GM23338 (cell line): Measurements from ENCODE around the gene BICRA. TPM values are rescaled to one million over a fixed set of nuclear protein-coding genes. Genes with fewer than 3 reads are reported as not detected.
A peak's percentile ranks its signal among the peaks of the same experiment; 100 is the strongest.

ENCODE experiments used
- ATAC-seq: fragments of 200-7000 bp; cut with Tn5 transposase; 3 replicates; pipeline ENCODE4 v1.9.1; 2020
- DNase-seq: peaks from one replicate; pipeline ENCODE4 v3.0.0-alpha.2; 2015; ENCODE audit warnings: low spot score
- H2AFZ ChIP-seq: fragments of 200-600 bp; sonication (generic); 2 replicates; pipeline ENCODE4 v1.8.0; 2016; ENCODE audit warnings: antibody characterized with exemption, mild to moderate bottlenecking, moderate library complexity
- H3F3A ChIP-seq: fragments of 200-600 bp; sonication (generic); replicated peaks from 2 replicates; pipeline ENCODE4 v1.8.0; 2017; ENCODE audit warnings: antibody characterized with exemption, mixed run types, low read depth
- H3K27ac ChIP-seq: fragments of 200-600 bp; sonication (generic); 2 replicates; pipeline ENCODE4 v1.6.1; 2016; ENCODE audit warnings: low read depth
- H3K27me3 ChIP-seq: fragments of 200-600 bp; sonication (generic); 2 replicates; pipeline ENCODE4 v1.8.0; 2016; ENCODE audit warnings: mild to moderate bottlenecking, mixed run types, moderate library complexity; ENCODE audit not compliant: insufficient read depth
- H3K36me3 ChIP-seq: fragments of 200-600 bp; sonication (generic); 2 replicates; pipeline ENCODE4 v1.8.0; 2016; ENCODE audit warnings: mild to moderate bottlenecking; ENCODE audit not compliant: insufficient read depth
- H3K4me1 ChIP-seq: fragments of 200-600 bp; sonication (generic); 2 replicates; pipeline ENCODE4 v1.8.0; 2016; ENCODE audit warnings: mild to moderate bottlenecking, moderate library complexity; ENCODE audit not compliant: insufficient read depth
- H3K4me2 ChIP-seq: fragments of 200-600 bp; sonication (generic); 2 replicates; pipeline ENCODE4 v1.7.1; 2017; ENCODE audit warnings: mixed run types
- H3K4me3 ChIP-seq: fragments of 200-600 bp; sonication (generic); 2 replicates; pipeline ENCODE4 v1.6.1; 2016; ENCODE audit warnings: mixed run types
- H3K79me2 ChIP-seq: fragments of 200-600 bp; sonication (generic); replicated peaks from 2 replicates; pipeline ENCODE4 v1.8.0; 2017; ENCODE audit warnings: mild to moderate bottlenecking; ENCODE audit not compliant: insufficient read depth
- H3K9me2 ChIP-seq: fragments of 200-600 bp; sonication (generic); 2 replicates; pipeline ENCODE4 v1.8.0; 2017; ENCODE audit not compliant: insufficient read depth
- H4K20me1 ChIP-seq: fragments of 200-600 bp; sonication (generic); replicated peaks from 2 replicates; pipeline ENCODE4 v1.8.0; 2017; ENCODE audit warnings: mild to moderate bottlenecking; ENCODE audit not compliant: insufficient read depth
- H3K27ac Mint-ChIP-seq: 2 replicates; pipeline ENCODE4 v1.8.0; 2020; ENCODE audit warnings: inconsistent platforms, mild to moderate bottlenecking, moderate library complexity, mixed read lengths
- H3K27me3 Mint-ChIP-seq: 3 replicates; pipeline ENCODE4 v1.8.0; 2022; ENCODE audit warnings: low read depth, mild to moderate bottlenecking, moderate library complexity, mixed read lengths, inconsistent platforms; ENCODE audit not compliant: insufficient read depth, poor library complexity
- H3K36me3 Mint-ChIP-seq: 3 replicates; pipeline ENCODE4 v1.8.0; 2021; ENCODE audit warnings: low read depth, mild to moderate bottlenecking, inconsistent platforms, moderate library complexity, mixed read lengths
- H3K4me1 Mint-ChIP-seq: 3 replicates; pipeline ENCODE4 v1.8.0; 2020; ENCODE audit warnings: mild to moderate bottlenecking, inconsistent platforms, mixed read lengths
- H3K4me3 Mint-ChIP-seq: 3 replicates; pipeline ENCODE4 v1.8.0; 2021; ENCODE audit warnings: moderate library complexity, mild to moderate bottlenecking, inconsistent platforms, mixed read lengths
- H3K9me3 Mint-ChIP-seq: 3 replicates; pipeline ENCODE4 v1.8.0; 2020; ENCODE audit warnings: moderate library complexity, mild to moderate bottlenecking, inconsistent platforms, mixed read lengths
- CREB1 ChIP-seq: fragments of 250-450 bp; sonication (Bioruptor Pico); IDR thresholded peaks from 2 replicates; pipeline ENCODE4 v1.5.0; 2020; ENCODE audit warnings: low read depth, mild to moderate bottlenecking, moderate library complexity
- EZH2phosphoT487 ChIP-seq: fragments of 200-600 bp; sonication (generic); IDR thresholded peaks from one replicate; pipeline ENCODE4 v1.8.1; 2018; ENCODE audit warnings: antibody characterized with exemption; ENCODE audit not compliant: unreplicated experiment
- JUNB ChIP-seq: IDR thresholded peaks from one replicate; pipeline ENCODE4 v1.6.1; 2016; ENCODE audit warnings: antibody characterized with exemption; ENCODE audit not compliant: unreplicated experiment
- NANOG ChIP-seq: IDR thresholded peaks from 2 replicates; pipeline ENCODE4 v1.6.1; 2016; ENCODE audit warnings: antibody characterized with exemption, borderline replicate concordance
- POLR2AphosphoS5 ChIP-seq: IDR thresholded peaks from 2 replicates; pipeline ENCODE4 v1.6.1; 2016; ENCODE audit warnings: antibody characterized with exemption, low read depth
- STAT1 ChIP-seq: IDR thresholded peaks from one replicate; pipeline ENCODE4 v1.6.1; 2016; ENCODE audit warnings: antibody characterized with exemption; ENCODE audit not compliant: unreplicated experiment
- ZNF114 ChIP-seq: fragments of 250-450 bp; sonication (Bioruptor Pico); IDR thresholded peaks from 2 replicates; pipeline ENCODE4 v1.5.0; 2020; ENCODE audit warnings: mild to moderate bottlenecking, moderate library complexity
- polyA plus RNA-seq: library from polyadenylated mRNA; unstranded; fragments of >200 nt; fragmentation: Nextera tagmentation; extraction: Ambion mirVana; gene quantifications from 2 replicates; pipeline ENCODE4 v1.2.1, GENCODE V29; 2016
- total RNA-seq: library from RNA; depleted of rRNA; stranded (reverse); fragments of >200 nt; shearing (Covaris generic); gene quantifications from 2 replicates; pipeline ENCODE4 v1.2.3, GENCODE V29; 2014
- TF ChIP-seq, protein P1 (sequence below): IDR thresholded peaks from 2 replicates; pipeline ENCODE4 v1.6.1; 2016; ENCODE audit warnings: antibody characterized with exemption
- TF ChIP-seq, protein P2 (sequence below), 2 experiments: fragments of 200-600 bp in 1 of 2; sonication (generic) in 1 of 2; conservative IDR thresholded peaks; 2 replicates each; pipeline versions ENCODE4 v1.5.1 to v1.6.1; 2016 to 2017; ENCODE audit warnings: antibody characterized with exemption in 2 of 2, low read depth in 2 of 2, mild to moderate bottlenecking in 2 of 2, moderate library complexity in 1 of 2

Gene BICRA
- total and polyA plus RNA-seq, 2 experiments from 2014 or later, result 7.0 to 37.7 TPM

DNA sequence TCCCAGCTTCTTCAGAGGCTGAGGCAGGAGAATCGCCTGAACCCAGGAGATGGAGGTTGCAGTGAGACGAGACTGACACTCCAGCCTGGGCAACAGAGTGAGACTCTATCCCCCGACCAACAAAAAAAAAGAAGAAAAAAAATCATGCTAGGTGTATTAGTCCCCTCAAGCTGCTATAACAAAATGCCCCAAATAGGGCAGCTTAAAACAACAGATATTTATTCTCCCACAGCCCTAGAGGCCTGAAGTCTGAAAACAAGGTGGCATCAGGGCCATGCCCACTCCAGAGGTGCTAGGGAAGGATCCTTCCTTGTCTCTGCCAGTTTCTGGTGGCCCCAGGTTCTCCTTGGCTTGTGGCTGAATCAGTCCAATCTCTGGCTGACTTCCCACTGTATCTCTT is 95.7 kb downstream of the BICRA start:
- Mint-ChIP-seq H3K9me3 (no peaks in the 10 kb centered on the region), H3K4me3 (no peak overlapping the region), H3K27ac (no peak overlapping the region), H3K36me3 (peaks cover 21% of the 10 kb centered on the region), H3K4me1 (peaks cover 3% of the 10 kb centered on the region; the same call in 1 of the 3 replicates), H3K27me3 (peaks cover 21% of the 10 kb centered on the region)
- Histone ChIP-seq H4K20me1 (peaks cover 4% of the 10 kb centered on the region; the same call in 1 of the 2 replicates), H3K9me2 (no peaks in the 10 kb centered on the region), H3K36me3 (peaks cover 7% of the 10 kb centered on the region), H3K4me2 (no peak overlapping the region), H3K27me3 (no peaks in the 10 kb centered on the region), H3K4me1 (no peaks in the 10 kb centered on the region), H3K4me3 (no peak overlapping the region), H3K79me2 (no peaks in the 10 kb centered on the region), H2AFZ (no peak overlapping the region), H3F3A (0 out of 2 replicates have a peak, but pooled peaks cover 11% of the 10 kb centered on the region), H3K27ac (no peak overlapping the region)
- TF ChIP-seq JUNB (no peak), POLR2AphosphoS5 (no peak), NANOG (no peak), STAT1 (no peak), ZNF114 (CRISPR knock-in tag) (no peak)
- TF ChIP-seq, protein P1, sequence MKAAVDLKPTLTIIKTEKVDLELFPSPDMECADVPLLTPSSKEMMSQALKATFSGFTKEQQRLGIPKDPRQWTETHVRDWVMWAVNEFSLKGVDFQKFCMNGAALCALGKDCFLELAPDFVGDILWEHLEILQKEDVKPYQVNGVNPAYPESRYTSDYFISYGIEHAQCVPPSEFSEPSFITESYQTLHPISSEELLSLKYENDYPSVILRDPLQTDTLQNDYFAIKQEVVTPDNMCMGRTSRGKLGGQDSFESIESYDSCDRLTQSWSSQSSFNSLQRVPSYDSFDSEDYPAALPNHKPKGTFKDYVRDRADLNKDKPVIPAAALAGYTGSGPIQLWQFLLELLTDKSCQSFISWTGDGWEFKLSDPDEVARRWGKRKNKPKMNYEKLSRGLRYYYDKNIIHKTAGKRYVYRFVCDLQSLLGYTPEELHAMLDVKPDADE, result no peak
- TF ChIP-seq, protein P2, sequence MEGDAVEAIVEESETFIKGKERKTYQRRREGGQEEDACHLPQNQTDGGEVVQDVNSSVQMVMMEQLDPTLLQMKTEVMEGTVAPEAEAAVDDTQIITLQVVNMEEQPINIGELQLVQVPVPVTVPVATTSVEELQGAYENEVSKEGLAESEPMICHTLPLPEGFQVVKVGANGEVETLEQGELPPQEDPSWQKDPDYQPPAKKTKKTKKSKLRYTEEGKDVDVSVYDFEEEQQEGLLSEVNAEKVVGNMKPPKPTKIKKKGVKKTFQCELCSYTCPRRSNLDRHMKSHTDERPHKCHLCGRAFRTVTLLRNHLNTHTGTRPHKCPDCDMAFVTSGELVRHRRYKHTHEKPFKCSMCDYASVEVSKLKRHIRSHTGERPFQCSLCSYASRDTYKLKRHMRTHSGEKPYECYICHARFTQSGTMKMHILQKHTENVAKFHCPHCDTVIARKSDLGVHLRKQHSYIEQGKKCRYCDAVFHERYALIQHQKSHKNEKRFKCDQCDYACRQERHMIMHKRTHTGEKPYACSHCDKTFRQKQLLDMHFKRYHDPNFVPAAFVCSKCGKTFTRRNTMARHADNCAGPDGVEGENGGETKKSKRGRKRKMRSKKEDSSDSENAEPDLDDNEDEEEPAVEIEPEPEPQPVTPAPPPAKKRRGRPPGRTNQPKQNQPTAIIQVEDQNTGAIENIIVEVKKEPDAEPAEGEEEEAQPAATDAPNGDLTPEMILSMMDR (conservative IDR thresholded peaks at IDR 0.05; ENCODE audit: low read depth in 2 of 2), result no peak
- DNase-seq (no peak), ATAC-seq (no peak)

- H3K27me3 Mint-ChIP-seq, result peaks cover 18% of the 10 kb centered on the region
- H3K27ac Mint-ChIP-seq, result no peak overlapping the region
- Histone ChIP-seq H3K9me2 (no peaks in the 10 kb centered on the region), H3K4me2 (no peak overlapping the region), H3F3A (0 out of 2 replicates have a peak, but pooled peaks cover 6% of the 10 kb centered on the region), H3K27ac (no peak overlapping the region), H3K36me3 (no peaks in the 10 kb centered on the region), H3K27me3 (no peaks in the 10 kb centered on the region), H3K4me1 (no peaks in the 10 kb centered on the region), H3K79me2 (no peaks in the 10 kb centered on the region), H2AFZ (peak overlapping the region; percentile 91; the same call in 1 of the 2 replicates), H4K20me1 (no peaks in the 10 kb centered on the region), H3K4me3 (no peak overlapping the region)
- peak overlapping the region; percentile 6; the same call in 2 of the 3 replicates for H3K4me3 Mint-ChIP-seq
- ATAC-seq, result peak; percentile 96
- DNase-seq, result peak; percentile 96
- peaks cover 3% of the 10 kb centered on the region; the same call in 1 of the 3 replicates for H3K4me1 Mint-ChIP-seq
- peaks cover 12% of the 10 kb centered on the region; the same call in 2 of the 3 replicates for H3K36me3 Mint-ChIP-seq
- TF ChIP-seq JUNB (no peak), ZNF114 (CRISPR knock-in tag) (0 out of 2 replicates have a peak, but pooled peaks have one; percentile 46), EZH2phosphoT487 (no peak), CREB1 (peak; percentile 51)
- TF ChIP-seq, protein P2 (conservative IDR thresholded peaks at IDR 0.05; ENCODE audit: low read depth in 2 of 2), result peak; percentile 80 to 96
- H3K9me3 Mint-ChIP-seq, result no peaks in the 10 kb centered on the region
These were observed 98.4 kb downstream of the BICRA start for GRCh38 chr19:47707135-47707925.
